ENCODE data around the gene PUDP. TPM values are rescaled to one million over a fixed set of nuclear protein-coding genes. Genes with fewer than 3 reads are reported as not detected.

PUDP gene
- total RNA-seq, 4 donors from 2014 or later = 15.9 to 38.0 (median 23.9) TPM

DNA sequence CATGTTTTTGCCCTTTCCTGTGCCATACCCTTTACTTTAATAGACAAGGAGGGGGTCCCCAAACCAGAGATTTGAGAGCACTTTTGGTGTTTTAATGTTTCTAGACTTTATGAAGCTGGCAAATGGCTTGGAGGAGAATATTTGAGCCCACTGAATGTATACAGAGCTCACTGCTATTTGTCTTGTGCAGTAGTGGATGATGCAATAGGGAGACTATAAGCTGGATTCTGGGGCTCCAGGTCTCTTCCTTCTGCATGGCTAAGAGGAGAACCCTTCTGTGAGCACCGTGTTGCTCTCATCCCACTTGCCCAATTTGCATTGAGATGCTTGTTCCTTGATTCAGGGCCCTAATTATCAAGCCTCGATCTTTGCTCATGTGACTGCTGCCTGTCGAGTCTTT lies 8.9 kb upstream of the PUDP start:
- H3K4me1 ChIP-seq = no peaks in the 10 kb centered on the region
- no peak for DNase-seq
- H3K36me3 ChIP-seq = no peaks in the 10 kb centered on the region
- H3K27me3 ChIP-seq = no peaks in the 10 kb centered on the region
- TF ChIP-seq POLR2A (IDR thresholded peaks at IDR 0.05) (no peak), CTCF (IDR thresholded peaks at IDR 0.05) (no peak)
- no peak overlapping the region for H3K4me3 ChIP-seq
- no peak overlapping the region for H3K27ac ChIP-seq
- no peaks in the 10 kb centered on the region for H3K9me3 ChIP-seq

DNA sequence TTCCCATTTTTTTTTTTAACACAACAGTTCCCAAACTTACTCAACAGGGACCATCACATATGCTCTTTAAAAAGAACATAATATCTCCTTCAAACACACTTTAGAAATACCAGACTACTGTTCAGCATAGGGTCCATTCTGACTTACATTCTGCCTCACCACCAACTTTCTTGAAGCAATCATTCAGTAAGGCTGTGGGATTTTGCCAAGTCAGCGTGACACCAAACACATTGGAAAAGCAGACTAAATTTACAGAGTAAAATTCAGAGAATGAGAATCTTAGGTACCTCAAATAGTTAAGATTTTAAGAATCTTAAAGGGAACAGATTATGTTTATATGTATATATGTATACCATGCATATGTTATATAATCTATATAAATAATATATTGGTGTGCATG lies 7.2 kb upstream of the PUDP start:
- no peak for TF ChIP-seq CTCF (IDR thresholded peaks at IDR 0.05)
- no peak for TF ChIP-seq POLR2A (IDR thresholded peaks at IDR 0.05)
- H3K27me3 ChIP-seq = no peaks in the 10 kb centered on the region
- no peak overlapping the region for H3K4me3 ChIP-seq
- no peak for DNase-seq
- no peaks in the 10 kb centered on the region for H3K4me1 ChIP-seq
- H3K36me3 ChIP-seq = no peaks in the 10 kb centered on the region
- no peak overlapping the region for H3K27ac ChIP-seq
- H3K9me3 ChIP-seq = no peaks in the 10 kb centered on the region

DNA sequence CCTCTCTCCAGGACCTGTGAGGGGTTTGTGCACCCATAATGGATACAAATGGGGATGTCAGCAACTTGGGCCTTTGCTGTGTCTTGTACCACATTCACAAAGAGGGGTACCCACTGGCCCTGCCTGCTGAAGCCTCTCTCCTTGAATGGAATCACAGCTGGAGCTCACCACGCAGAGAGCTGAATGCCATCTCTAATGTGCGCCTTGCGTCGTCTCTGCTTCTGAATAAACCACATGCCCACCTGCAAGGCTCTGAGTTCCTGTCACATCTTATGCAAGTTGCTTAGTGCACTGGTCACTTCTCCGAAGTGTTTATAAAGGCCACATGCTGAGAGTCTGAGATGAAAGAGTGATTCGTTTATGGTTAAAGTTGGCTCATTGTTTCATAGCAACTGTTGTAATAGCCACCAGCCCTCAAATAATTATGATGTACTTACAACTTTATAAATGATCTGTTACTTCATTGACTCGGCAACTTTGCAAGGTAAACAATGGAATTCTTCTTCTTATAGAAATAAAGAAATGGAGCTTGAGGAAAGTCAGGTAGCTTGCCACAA lies 6.2 kb upstream of the PUDP start:
- H3K27me3 ChIP-seq = no peaks in the 10 kb centered on the region
- H3K4me3 ChIP-seq = no peak overlapping the region
- H3K9me3 ChIP-seq = no peaks in the 10 kb centered on the region
- no peak for DNase-seq
- no peaks in the 10 kb centered on the region for H3K4me1 ChIP-seq
- no peak for TF ChIP-seq CTCF (IDR thresholded peaks at IDR 0.05)
- no peak for TF ChIP-seq POLR2A (IDR thresholded peaks at IDR 0.05)
- H3K27ac ChIP-seq = no peak overlapping the region
- no peaks in the 10 kb centered on the region for H3K36me3 ChIP-seq

- Histone ChIP-seq H3K27ac (no peak overlapping the region), H3K4me1 (no peaks in the 10 kb centered on the region), H3K36me3 (no peaks in the 10 kb centered on the region), H3K9me3 (no peaks in the 10 kb centered on the region), H3K27me3 (no peaks in the 10 kb centered on the region), H3K4me3 (no peak overlapping the region)
- DNase-seq = no peak
- TF ChIP-seq CTCF (IDR thresholded peaks at IDR 0.05) (no peak), POLR2A (IDR thresholded peaks at IDR 0.05) (no peak)
These were observed 5.3 kb upstream of the PUDP start for GRCh38 chrX:7153231-7153630.

DNA sequence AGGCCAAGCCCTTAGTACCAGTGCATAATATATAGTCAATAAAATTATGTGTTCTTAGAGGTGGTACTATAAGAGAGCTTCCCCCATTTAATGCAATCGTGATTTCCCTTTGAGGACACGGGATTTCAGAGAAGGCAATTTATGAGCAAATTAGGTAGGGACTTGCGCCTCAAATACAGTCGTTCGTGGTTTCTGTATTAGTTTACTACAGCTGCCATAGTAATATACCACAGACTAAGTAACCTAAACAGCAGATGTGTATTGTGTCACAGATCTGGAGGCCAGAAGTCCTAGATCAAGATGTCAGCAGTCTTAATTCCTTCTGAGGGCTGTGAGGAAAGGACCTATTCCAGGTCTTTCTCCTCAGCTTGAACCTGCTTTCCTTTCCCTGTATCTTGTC lies 1.5 kb upstream of the PUDP start:
- no peaks in the 10 kb centered on the region for H3K9me3 ChIP-seq
- DNase-seq = no peak
- H3K4me3 ChIP-seq = no peak overlapping the region
- no peak overlapping the region for H3K27ac ChIP-seq
- H3K36me3 ChIP-seq = no peaks in the 10 kb centered on the region
- H3K27me3 ChIP-seq = no peaks in the 10 kb centered on the region
- no peak for TF ChIP-seq CTCF (IDR thresholded peaks at IDR 0.05)
- no peak for TF ChIP-seq POLR2A (IDR thresholded peaks at IDR 0.05)
- H3K4me1 ChIP-seq = no peaks in the 10 kb centered on the region

All from Peyer's patch (tissue), 4 donors.